ENCODE results near the gene CPSF6.

DNA sequence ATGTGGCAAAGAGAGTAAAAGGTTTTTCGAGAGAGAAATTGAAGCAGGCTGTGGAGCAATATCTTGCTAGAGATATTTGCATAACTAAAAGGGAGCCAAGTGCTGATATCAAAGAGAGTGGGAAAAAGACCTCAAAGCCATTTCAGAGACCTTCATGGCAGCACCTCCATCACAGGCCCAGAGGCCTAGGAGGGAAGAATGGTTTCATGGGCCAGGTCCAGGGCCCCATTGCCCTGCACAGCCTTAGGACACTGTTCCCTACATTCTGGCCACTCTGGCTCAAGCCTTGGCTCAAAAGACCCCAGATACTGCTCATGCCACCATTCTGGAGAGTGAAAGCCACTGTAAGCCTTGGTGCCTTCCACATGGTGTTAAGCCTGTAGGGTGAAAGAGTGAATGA, 58.8 kb downstream of the CPSF6 start:
- TF ChIP-seq L3MBTL2 (conservative IDR thresholded peaks at IDR 0.05) (no peak), FOXM1 (IDR thresholded peaks at IDR 0.05; ENCODE audit: borderline replicate concordance) (no peak), FOXK2 (IDR thresholded peaks at IDR 0.05) (no peak)
